ENCODE data around the gene GALNT16.

DNA sequence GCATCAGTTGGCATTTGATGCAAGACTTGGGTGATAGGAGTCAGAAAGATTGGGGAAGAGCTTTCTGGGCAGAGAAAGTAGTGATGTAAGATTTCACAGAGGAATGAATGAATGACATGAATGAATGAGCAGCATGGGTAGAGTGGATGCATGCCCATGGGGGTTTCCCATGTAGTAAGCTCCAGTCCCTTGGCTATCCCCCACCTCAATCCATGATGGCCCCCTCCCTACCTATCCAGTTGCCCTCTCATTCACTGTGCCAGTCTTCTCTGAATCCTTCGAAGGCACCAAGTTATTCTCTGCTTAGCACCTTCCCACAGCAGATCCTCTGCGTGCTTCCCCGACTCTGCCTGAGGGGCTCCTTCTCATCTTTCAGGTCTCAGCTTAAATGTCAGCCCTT lies 106.1 kb downstream of the GALNT16 start:
- no peak for TF ChIP-seq POLR2A (IDR thresholded peaks at IDR 0.05)
- no peak for TF ChIP-seq POLR2AphosphoS5 (IDR thresholded peaks at IDR 0.05)
- TF ChIP-seq, protein P1, sequence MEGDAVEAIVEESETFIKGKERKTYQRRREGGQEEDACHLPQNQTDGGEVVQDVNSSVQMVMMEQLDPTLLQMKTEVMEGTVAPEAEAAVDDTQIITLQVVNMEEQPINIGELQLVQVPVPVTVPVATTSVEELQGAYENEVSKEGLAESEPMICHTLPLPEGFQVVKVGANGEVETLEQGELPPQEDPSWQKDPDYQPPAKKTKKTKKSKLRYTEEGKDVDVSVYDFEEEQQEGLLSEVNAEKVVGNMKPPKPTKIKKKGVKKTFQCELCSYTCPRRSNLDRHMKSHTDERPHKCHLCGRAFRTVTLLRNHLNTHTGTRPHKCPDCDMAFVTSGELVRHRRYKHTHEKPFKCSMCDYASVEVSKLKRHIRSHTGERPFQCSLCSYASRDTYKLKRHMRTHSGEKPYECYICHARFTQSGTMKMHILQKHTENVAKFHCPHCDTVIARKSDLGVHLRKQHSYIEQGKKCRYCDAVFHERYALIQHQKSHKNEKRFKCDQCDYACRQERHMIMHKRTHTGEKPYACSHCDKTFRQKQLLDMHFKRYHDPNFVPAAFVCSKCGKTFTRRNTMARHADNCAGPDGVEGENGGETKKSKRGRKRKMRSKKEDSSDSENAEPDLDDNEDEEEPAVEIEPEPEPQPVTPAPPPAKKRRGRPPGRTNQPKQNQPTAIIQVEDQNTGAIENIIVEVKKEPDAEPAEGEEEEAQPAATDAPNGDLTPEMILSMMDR (IDR thresholded peaks at IDR 0.05), result no peak
- no peak for TF ChIP-seq EP300 (IDR thresholded peaks at IDR 0.05)

Measured in suprapubic skin (tissue), 4 donors.